Measurements from ENCODE around the gene CCN2.

The CCN2 gene

DNA sequence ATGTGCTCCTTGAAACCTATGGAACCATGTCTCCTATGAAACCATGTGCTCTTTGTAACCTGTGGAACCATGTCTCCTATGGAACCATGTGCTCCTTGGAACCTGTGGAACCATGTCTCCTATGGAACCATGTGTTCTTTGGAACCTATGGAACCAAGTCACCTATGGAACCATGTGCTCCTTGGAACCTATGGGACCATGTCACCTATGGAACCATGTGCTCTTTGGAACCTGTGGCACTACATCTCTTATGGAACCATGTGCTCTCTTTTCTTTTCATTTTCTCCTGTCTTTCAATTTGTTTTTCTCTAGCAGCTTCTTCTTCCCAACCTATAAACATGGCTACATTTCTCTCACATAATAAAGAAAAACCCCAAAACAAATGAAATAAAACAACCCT lies 11.9 kb upstream of the CCN2 start:
- no peaks in the 10 kb centered on the region for H3K9me3 ChIP-seq (ENCODE audit: control insufficient read depth, insufficient read depth, low read depth, low read length)
- H3K27me3 ChIP-seq (ENCODE audit: control insufficient read depth, insufficient read depth, low read length), result no peaks in the 10 kb centered on the region
- no peak overlapping the region for H3K4me3 ChIP-seq (ENCODE audit: low read depth, low read length)
- no peak overlapping the region for H3K27ac ChIP-seq (ENCODE audit: low read depth, low read length)
- H3K4me1 ChIP-seq (ENCODE audit: control insufficient read depth, insufficient read depth, low read length), result no peaks in the 10 kb centered on the region
- no peak overlapping the region for H3K9ac ChIP-seq (ENCODE audit: low read length)
- H3K36me3 ChIP-seq (ENCODE audit: control insufficient read depth, insufficient read depth, low read length), result no peaks in the 10 kb centered on the region

DNA sequence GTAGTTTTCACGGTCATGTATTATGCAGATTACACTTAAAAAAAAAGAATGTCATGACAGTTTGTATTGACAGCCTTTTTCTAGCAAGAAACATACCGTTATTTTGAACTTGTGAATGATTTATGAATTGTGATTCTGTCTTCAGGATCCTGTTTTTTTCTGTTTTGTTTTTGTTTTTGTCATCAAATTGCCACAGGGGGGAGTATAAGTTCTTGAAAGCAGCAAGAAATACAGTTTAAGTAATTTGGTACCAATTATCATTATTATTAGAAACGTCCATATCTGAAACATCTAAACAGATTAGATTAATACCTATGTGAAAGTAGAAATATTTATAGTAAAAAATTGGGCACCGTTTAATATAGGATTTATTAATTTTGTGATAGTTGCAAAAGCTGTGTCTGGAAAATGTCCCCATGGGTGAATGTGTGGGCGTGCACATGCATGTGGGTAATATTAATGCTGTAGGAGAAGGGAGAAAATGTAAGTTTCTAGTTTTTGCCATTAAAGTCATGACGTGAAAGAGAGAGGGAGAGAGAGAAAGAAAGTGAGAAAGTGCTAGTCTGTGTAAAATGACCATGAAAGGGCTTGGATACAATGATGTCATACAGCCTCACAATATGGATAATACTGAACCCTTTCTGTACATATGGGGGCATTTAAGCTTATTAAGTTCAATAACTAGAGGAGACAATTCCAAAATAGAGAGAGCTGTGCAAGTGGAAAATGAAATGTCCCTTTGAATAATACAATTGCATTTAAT lies 9.4 kb upstream of the CCN2 start:
- no peak overlapping the region for H3K27ac ChIP-seq (ENCODE audit: low read depth, low read length)
- no peaks in the 10 kb centered on the region for H3K27me3 ChIP-seq (ENCODE audit: control insufficient read depth, insufficient read depth, low read length)
- H3K9me3 ChIP-seq (ENCODE audit: control insufficient read depth, insufficient read depth, low read depth, low read length), result no peaks in the 10 kb centered on the region
- H3K4me3 ChIP-seq (ENCODE audit: low read depth, low read length), result no peak overlapping the region
- H3K4me1 ChIP-seq (ENCODE audit: control insufficient read depth, insufficient read depth, low read length), result peaks cover 6% of the 10 kb centered on the region
- H3K36me3 ChIP-seq (ENCODE audit: control insufficient read depth, insufficient read depth, low read length), result no peaks in the 10 kb centered on the region
- H3K9ac ChIP-seq (ENCODE audit: low read length), result no peak overlapping the region

DNA sequence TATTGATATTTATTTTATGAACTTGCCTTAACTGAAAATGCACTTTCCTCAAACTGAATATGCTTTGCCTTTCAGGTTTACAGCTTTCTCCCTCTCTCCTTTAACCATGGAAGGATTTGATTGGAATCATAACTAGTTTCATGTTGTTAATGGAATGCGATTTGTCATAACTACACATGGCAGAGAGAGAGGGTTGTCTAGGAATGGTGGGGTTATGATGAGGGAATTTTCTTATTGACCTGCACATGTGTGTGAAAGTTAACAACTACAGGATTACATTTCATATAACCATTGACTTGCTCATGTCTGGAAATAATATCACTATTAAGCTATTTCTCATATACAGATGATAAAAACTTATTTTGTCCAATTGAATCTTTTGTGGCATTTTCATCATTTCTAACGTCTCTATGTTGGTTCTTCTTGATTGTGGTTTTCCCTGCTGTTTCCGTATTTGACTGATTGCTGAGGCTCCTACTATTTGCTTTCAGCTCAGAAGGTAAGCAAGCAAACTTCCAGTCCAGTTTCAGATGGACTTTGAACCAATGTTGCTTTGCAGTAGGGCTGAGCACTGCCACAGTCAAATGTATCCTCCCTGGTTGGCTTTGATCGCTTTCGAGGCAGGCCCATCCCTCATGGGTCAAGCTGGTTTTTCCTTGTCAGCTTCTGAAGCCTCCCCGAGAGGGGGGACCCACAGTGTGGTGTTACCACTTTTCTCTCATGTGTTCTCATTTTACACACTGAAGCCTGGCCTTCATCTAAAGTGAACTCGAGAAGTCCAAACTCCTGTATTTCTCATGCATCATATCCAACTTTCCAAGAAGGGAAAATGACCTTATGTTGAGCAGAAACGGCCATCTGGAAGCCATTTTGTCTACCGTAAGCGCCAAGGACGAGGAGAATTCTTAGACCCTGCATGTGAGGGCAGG lies 7.6 kb upstream of the CCN2 start:
- no peaks in the 10 kb centered on the region for H3K9me3 ChIP-seq (ENCODE audit: control insufficient read depth, insufficient read depth, low read depth, low read length)
- H3K4me3 ChIP-seq (ENCODE audit: low read depth, low read length), result no peak overlapping the region
- H3K27ac ChIP-seq (ENCODE audit: low read depth, low read length), result no peak overlapping the region
- H3K4me1 ChIP-seq (ENCODE audit: control insufficient read depth, insufficient read depth, low read length), result peaks cover 23% of the 10 kb centered on the region
- no peak overlapping the region for H3K9ac ChIP-seq (ENCODE audit: low read length)
- no peaks in the 10 kb centered on the region for H3K36me3 ChIP-seq (ENCODE audit: control insufficient read depth, insufficient read depth, low read length)
- H3K27me3 ChIP-seq (ENCODE audit: control insufficient read depth, insufficient read depth, low read length), result no peaks in the 10 kb centered on the region

DNA sequence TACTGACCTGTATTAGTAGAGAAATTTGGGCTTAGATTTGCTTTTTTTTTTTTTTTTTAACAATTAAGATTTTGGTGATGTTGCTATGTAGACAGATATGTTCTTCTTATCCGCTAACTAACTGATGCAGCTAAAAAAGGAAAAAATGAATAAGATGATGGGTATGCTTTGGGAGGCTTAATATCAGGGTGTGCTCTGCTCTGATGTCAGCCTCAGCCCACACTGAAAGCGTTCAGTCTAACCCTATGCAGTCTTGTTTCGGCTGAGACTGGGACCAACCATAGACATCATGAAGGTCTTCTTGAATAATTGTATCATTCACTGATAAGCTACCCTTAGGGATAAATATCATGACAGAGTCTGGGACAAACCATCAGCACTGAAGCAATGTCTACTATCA lies 6.9 kb upstream of the CCN2 start:
- no peak overlapping the region for H3K27ac ChIP-seq (ENCODE audit: low read depth, low read length)
- no peaks in the 10 kb centered on the region for H3K9me3 ChIP-seq (ENCODE audit: control insufficient read depth, insufficient read depth, low read depth, low read length)
- H3K27me3 ChIP-seq (ENCODE audit: control insufficient read depth, insufficient read depth, low read length), result no peaks in the 10 kb centered on the region
- no peak overlapping the region for H3K9ac ChIP-seq (ENCODE audit: low read length)
- H3K4me1 ChIP-seq (ENCODE audit: control insufficient read depth, insufficient read depth, low read length), result peaks cover 30% of the 10 kb centered on the region
- H3K4me3 ChIP-seq (ENCODE audit: low read depth, low read length), result no peak overlapping the region
- no peaks in the 10 kb centered on the region for H3K36me3 ChIP-seq (ENCODE audit: control insufficient read depth, insufficient read depth, low read length)

DNA sequence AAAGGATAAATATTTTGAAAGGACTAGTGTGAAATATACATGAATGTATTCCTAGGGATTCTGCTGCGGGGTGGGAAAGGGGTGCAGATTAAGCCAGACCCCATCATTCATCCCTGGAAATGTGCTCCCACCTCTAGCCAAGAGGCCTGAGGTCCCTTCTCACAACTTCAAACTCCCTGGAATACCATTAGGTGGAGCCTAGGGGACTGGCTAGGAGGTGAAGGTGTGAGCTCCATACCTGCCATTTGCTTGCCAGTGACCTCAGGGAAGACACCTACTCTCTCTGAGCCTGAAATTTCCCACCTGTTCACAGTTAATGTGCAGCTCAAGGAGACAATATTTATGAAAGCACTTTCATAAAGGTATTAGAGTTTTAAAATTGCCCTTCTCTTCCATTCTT lies 4.7 kb upstream of the CCN2 start:
- peaks cover 47% of the 10 kb centered on the region for H3K4me1 ChIP-seq (ENCODE audit: control insufficient read depth, insufficient read depth, low read length)
- H3K9ac ChIP-seq (ENCODE audit: low read length), result no peak overlapping the region
- no peaks in the 10 kb centered on the region for H3K9me3 ChIP-seq (ENCODE audit: control insufficient read depth, insufficient read depth, low read depth, low read length)
- H3K36me3 ChIP-seq (ENCODE audit: control insufficient read depth, insufficient read depth, low read length), result no peaks in the 10 kb centered on the region
- H3K27me3 ChIP-seq (ENCODE audit: control insufficient read depth, insufficient read depth, low read length), result no peaks in the 10 kb centered on the region
- no peak overlapping the region for H3K4me3 ChIP-seq (ENCODE audit: low read depth, low read length)
- no peak overlapping the region for H3K27ac ChIP-seq (ENCODE audit: low read depth, low read length)

DNA sequence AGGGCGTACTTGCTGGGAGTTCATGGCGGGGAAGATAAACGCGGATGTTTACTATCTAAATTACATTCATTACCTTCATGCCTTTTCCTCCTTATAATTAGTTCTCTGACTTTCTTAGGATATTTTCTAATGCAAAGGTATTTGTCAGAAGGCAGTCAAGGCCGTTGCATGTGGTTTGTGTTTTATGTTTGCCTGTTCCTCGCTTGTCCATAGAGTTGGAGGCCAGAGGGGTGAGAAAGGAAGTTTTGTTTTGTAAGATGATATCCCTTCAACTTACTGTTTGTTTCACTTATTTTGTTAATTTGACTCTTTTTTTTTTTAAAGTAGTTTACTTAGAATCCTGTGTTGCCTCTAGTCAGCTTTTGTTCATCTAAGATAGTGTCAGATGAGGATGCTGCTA lies 4.0 kb upstream of the CCN2 start:
- H3K9me3 ChIP-seq (ENCODE audit: control insufficient read depth, insufficient read depth, low read depth, low read length), result no peaks in the 10 kb centered on the region
- no peaks in the 10 kb centered on the region for H3K27me3 ChIP-seq (ENCODE audit: control insufficient read depth, insufficient read depth, low read length)
- H3K27ac ChIP-seq (ENCODE audit: low read depth, low read length), result no peak overlapping the region
- H3K4me3 ChIP-seq (ENCODE audit: low read depth, low read length), result no peak overlapping the region
- peaks cover 2% of the 10 kb centered on the region for H3K36me3 ChIP-seq (ENCODE audit: control insufficient read depth, insufficient read depth, low read length)
- H3K4me1 ChIP-seq (ENCODE audit: control insufficient read depth, insufficient read depth, low read length), result peaks cover 48% of the 10 kb centered on the region
- no peak overlapping the region for H3K9ac ChIP-seq (ENCODE audit: low read length)

DNA sequence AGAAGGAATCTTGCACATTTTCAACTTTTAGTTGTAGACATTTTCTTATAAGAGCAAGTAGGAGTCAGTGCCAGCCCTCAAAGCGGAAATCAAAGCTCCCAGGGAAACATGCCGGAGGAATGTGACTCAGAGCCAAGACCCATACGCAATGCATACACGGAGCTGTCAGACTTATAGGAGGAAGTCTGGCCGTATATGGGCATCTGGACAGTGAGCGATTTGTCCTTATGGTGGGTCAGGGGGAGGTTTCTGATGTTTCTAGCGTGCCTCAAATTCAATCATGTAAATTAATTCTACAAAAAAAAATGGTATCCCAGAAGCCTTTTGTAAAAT lies 3.6 kb upstream of the CCN2 start:
- Histone ChIP-seq H3K4me3 (ENCODE audit: low read depth, low read length) (no peak overlapping the region; the same call in 1 of the 2 replicates), H3K4me1 (ENCODE audit: control insufficient read depth, insufficient read depth, low read length) (peaks cover 50% of the 10 kb centered on the region), H3K9ac (ENCODE audit: low read length) (peak overlapping the region; percentile 38), H3K27me3 (ENCODE audit: control insufficient read depth, insufficient read depth, low read length) (no peaks in the 10 kb centered on the region), H3K27ac (ENCODE audit: low read depth, low read length) (peak overlapping the region; percentile 49; the same call in 1 of the 2 replicates), H3K36me3 (ENCODE audit: control insufficient read depth, insufficient read depth, low read length) (peaks cover 7% of the 10 kb centered on the region), H3K9me3 (ENCODE audit: control insufficient read depth, insufficient read depth, low read depth, low read length) (no peaks in the 10 kb centered on the region)

DNA sequence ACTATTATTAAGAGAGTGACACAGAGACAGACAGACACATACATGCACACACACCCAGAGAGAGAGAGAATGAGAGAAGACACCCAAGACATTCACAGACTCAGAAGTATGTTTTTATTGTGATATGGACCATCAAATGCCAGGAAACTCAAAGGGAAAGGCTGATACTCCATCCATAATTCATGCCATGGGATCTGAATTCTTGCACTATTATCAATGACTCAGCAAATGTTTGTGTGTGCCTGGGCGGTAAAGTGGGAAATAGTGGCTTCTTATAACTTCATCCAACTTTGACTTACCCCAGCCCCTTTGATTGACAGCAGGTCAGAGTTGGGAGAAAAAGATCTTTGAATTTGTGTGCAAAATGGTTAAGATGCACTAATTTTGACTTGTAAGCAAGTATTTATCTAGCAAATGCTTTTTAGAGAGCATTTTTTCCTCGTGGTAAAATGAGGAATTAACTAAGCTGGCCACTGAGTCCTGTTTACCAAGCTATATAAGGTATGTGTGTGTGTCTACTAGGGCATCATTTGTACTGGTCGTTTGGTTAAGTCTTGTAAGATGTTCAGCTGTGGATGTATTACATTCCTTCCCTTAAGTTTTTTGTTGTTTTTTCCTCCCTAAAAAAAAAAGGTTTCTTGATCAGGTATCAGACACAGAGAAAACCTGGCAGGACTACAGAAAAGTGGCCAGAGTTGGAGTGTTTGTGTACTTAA lies 3.0 kb upstream of the CCN2 start:
- Histone ChIP-seq H3K4me3 (ENCODE audit: low read depth, low read length) (no peak overlapping the region; the same call in 1 of the 2 replicates), H3K9me3 (ENCODE audit: control insufficient read depth, insufficient read depth, low read depth, low read length) (no peaks in the 10 kb centered on the region), H3K36me3 (ENCODE audit: control insufficient read depth, insufficient read depth, low read length) (peaks cover 12% of the 10 kb centered on the region), H3K27me3 (ENCODE audit: control insufficient read depth, insufficient read depth, low read length) (no peaks in the 10 kb centered on the region), H3K9ac (ENCODE audit: low read length) (peak overlapping the region; percentile 38), H3K27ac (ENCODE audit: low read depth, low read length) (peak overlapping the region; percentile 49), H3K4me1 (ENCODE audit: control insufficient read depth, insufficient read depth, low read length) (peaks cover 56% of the 10 kb centered on the region)

DNA sequence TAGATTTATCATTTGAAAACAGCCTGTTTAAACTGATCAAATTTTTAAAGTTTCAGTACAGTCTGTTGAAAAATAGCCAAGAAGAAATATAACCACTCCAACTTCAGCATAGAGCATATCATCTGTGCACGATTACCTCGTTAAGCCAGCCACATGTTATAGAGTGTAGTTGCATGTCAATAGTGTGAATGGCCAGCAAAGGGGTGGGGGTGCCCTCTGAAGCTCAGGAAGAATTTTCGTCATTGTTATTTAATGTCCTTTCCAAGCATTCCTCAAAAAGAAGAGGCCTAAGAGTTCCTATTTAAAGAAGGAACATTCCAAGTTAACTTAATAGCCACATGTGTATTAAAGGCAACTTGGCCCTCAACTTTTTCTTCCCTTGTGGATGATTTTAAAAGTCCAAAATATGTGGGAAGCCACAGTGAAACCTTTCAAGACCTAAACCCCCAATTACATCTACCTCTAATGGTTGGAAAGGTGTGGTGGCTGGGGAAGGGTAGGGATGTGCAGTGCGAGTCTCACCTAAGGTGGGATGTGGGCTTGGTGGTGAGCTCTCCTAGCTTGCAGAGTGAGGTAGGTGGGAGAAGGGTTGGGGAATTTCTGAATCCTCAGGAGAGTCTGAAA lies 1.8 kb upstream of the CCN2 start:
- H3K4me1 ChIP-seq (ENCODE audit: control insufficient read depth, insufficient read depth, low read length), result peaks cover 60% of the 10 kb centered on the region
- H3K36me3 ChIP-seq (ENCODE audit: control insufficient read depth, insufficient read depth, low read length), result peaks cover 24% of the 10 kb centered on the region
- peak overlapping the region; percentile 91 for H3K27ac ChIP-seq (ENCODE audit: low read depth, low read length)
- no peaks in the 10 kb centered on the region for H3K27me3 ChIP-seq (ENCODE audit: control insufficient read depth, insufficient read depth, low read length)
- no peaks in the 10 kb centered on the region for H3K9me3 ChIP-seq (ENCODE audit: control insufficient read depth, insufficient read depth, low read depth, low read length)
- H3K4me3 ChIP-seq (ENCODE audit: low read depth, low read length), result peak overlapping the region; percentile 74; the same call in 1 of the 2 replicates
- H3K9ac ChIP-seq (ENCODE audit: low read length), result peak overlapping the region; percentile 69

DNA sequence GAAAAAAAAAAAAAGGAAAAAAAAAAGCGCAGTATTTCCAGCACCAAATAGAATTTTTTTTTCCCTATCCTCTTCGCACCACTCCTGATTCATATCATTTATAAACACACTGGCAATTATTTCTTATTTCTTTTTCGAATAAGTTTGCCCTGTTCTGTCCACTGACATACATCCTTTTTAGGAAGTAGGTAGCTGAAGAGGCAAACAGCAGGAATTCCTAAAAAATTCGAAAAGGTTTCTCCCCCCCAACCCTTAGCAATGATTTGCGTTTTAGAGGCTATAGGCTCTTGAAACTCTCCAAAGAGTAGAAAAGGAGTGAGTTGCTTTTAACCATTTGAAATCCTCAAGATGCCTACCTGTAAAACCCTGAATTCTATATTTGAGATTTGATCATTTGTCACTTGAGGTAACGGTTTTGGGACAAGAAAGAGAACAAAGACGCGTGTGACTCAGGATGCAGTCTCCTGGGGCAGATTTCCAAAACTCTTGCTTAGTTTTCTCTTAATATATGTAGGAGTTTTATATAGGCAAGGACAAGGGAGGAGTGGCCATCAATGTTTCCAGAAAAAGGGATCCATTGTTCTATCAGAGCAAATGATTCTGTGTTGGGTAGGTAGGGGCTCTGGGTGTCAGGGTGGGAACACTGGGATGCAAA lies 531 bp upstream of the CCN2 start:
- peak overlapping the region; percentile 72 for H3K9ac ChIP-seq (ENCODE audit: low read length)
- H3K4me1 ChIP-seq (ENCODE audit: control insufficient read depth, insufficient read depth, low read length), result peaks cover 60% of the 10 kb centered on the region
- no peaks in the 10 kb centered on the region for H3K9me3 ChIP-seq (ENCODE audit: control insufficient read depth, insufficient read depth, low read depth, low read length)
- peak overlapping the region; percentile 91 for H3K27ac ChIP-seq (ENCODE audit: low read depth, low read length)
- H3K4me3 ChIP-seq (ENCODE audit: low read depth, low read length), result peak overlapping the region; percentile 74
- H3K27me3 ChIP-seq (ENCODE audit: control insufficient read depth, insufficient read depth, low read length), result no peaks in the 10 kb centered on the region
- peaks cover 29% of the 10 kb centered on the region for H3K36me3 ChIP-seq (ENCODE audit: control insufficient read depth, insufficient read depth, low read length)

Measured in HUES6 (cell line).